NCI-H2196 treated with DMSO at 0.1 percent for 48 hours (cell line): Measurements from ENCODE around the gene SLC43A1.

Experiments
- DNase-seq: peaks from one replicate; lab custom pipeline; 2025; ENCODE audit not compliant: unreplicated experiment; lab: John Stamatoyannopoulos, UW

The SLC43A1 gene

DNA sequence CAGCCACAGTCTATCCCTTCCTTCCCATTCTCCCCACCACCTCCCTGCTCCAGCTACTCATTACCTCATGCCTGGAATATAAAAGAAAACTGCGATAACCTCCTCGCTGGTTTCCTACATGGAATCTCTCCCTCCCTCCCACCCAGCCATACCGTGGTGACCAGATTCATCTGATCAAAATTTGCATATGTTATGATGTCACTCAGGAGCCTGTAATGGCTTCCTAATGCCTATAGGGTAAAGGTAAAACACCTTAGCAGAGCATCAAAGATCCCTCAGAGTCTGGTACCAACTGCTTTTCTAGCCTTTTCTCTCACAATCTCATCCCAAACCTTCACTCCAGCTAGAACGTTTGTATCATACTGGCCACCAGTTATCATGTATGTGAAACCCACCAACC, 35.6 kb downstream of the SLC43A1 start:
- DNase-seq: no peak

DNA sequence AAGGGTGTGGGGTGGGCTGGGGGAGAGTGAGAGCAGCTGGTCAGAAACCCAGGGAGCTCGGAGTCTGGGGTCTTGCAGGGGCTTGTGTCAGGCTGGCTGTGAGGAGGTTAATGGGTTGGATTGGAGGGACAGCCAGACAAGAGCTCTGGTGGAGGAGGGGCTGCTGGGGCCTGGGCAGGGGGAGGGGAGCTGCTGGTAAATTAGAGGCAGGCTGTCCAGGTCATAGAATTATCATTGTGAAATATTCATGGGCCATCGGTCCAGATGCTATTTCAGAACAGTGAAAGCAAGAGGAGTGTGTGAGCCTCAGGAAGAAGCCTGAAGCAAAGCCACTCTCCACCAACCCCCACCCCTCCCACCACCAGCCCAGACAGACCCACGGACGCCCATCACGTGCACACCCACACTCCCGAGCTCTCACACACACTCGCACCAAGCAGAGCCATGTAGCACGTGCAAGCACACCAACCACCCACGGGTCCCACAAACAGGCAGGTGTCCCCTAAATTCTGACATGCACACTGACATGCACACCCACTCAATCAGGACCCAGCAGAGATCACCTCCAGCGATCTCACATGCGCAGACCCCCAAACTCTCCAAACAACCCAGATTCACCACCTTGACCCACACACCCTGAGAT, 36.4 kb downstream of the SLC43A1 start:
- no peak for DNase-seq

GRCh38 chr11:57477507-57478189, 37.9 kb downstream of the SLC43A1 start:
- peak; percentile 20 for DNase-seq

- DNase-seq: no peak
Measured at GRCh38 chr11:57476757-57477506, 38.6 kb downstream of the SLC43A1 start.

DNA sequence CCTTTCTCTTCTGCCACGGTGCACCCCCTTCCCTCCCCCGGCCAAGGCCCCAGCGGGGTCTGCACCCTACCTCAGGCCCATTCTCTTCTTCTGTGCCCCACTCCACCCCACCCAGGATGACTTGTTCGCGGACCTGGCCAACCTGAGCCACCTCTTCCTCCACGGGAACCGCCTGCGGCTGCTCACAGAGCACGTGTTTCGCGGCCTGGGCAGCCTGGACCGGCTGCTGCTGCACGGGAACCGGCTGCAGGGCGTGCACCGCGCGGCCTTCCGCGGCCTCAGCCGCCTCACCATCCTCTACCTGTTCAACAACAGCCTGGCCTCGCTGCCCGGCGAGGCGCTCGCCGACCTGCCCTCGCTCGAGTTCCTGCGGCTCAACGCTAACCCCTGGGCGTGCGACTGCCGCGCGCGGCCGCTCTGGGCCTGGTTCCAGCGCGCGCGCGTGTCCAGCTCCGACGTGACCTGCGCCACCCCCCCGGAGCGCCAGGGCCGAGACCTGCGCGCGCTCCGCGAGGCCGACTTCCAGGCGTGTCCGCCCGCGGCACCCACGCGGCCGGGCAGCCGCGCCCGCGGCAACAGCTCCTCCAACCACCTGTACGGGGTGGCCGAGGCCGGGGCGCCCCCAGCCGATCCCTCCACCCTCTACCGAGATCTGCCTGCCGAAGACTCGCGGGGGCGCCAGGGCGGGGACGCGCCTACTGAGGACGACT, 39.3 kb downstream of the SLC43A1 start:
- no peak for DNase-seq

DNA sequence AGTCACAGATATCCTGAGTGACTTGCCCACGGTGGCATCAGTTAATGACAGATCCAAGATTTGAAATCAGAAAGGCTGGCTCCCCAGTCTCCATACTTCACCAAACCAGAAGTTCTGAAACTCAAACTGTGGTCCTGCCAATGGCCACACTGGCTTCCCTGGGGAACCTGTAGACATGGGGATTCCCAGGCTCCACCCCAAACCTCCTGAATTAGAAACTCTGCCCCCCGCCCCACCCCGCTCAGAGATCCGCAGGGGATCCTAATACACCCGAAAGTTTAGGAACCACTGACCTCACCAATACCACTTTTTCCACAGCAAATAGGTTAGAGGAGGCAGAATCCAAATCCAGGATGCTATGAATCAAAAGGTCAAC, 39.8 kb downstream of the SLC43A1 start:
- no peak for DNase-seq

GRCh38 chr11:57475191-57475590, 40.3 kb downstream of the SLC43A1 start:
- DNase-seq: no peak

GRCh38 chr11:57474803-57475115, 40.7 kb downstream of the SLC43A1 start:
- DNase-seq: no peak

DNA sequence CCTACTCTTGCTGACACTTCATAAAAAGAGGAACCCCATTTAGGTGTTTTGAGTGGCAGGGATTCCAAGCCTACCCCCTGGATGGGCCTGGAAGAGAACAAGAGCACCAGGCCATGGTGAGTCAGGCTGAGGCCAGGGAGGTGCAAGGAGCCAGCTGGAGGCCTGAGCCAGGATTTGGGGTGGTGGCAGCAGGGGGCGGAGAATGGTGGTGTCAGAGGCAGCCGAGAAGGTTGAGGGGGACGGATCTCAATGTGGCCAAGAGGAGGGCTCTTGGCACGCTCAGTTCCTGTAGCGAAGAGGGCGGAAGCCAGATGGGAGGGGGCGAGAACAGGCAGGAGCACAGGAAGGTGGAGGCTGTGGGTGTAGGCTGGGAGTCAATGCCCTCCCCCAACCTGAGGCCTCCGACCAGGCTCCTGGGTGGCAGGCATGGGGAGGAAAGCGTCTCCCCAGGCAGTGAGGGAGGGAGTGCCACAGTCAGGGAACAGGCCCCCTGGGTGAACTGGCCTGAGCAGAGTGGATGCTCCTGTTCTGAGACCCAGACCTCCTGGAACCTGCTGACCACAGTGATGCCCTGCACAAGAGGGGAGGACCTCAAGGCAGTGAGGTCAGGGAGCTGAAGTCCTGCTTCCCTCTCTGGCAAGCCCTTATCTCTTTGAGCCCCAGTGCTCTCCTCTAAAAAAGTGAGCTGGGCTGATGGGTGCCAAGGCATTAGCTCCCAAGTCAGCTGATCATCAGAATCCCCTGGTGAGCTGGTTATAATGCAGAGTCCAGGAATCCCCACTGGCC, 41.3 kb downstream of the SLC43A1 start:
- DNase-seq: no peak

- DNase-seq: no peak
Measured at GRCh38 chr11:57473285-57473841, 42.1 kb downstream of the SLC43A1 start.

DNA sequence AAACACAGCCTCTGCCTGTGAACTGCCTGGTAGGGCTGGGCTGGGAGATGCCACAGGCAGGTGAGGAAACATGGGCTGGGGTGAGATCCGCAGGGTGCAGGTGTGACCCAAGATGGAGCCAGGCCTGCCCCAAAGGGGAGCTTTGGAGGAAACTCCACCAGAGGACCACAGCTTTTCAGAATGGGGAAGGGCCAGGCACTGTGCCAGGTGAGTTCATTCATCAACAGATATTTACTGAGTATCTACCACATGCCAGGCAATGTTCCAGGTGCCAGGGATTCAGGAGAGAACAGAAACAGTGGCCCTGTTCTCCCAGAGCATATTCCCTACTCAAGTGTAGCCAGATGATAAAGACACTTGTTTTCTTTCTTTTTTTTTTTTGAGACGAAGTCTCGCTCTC, 44.0 kb downstream of the SLC43A1 start:
- DNase-seq: no peak

DNA sequence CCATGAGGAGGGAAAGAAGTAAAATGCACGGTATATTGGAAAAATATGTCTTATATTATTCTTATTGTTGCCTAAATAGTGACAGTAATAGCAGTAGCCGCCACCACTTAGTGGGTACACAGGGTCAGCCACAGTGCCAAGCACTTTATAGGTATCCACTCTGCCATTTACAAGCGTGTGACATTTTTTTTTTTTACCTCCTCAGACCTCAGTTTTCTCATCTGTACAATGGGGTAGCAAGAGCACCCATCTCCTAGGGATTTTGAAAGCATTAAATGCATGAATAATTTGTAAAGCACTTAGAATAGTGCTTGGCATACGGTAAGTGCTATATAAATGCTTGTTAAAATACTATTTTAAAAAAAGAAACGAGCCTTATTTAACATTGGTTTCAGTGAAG, 46.2 kb downstream of the SLC43A1 start:
- DNase-seq: no peak

DNA sequence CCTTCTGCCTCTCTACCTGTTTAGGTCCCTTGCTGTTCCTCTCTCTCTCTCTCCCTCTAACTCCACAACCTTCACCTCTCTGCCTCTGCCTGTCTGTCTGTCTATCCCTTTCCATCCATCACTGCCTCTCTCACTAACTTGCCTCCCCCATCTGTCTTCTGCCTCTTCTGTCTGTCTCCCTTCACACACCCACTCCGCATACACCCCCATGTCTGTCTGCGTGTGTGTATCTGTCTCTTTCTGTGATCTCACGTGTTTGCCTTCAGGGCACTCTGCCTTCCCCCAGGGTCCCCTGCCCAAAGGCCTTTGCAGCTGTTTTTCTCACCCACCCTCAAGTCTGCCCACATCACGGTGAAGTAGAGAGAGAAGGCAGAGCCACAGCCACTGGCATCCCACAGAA, 47.2 kb downstream of the SLC43A1 start:
- DNase-seq: no peak

GRCh38 chr11:57467508-57468157, 47.9 kb downstream of the SLC43A1 start:
- DNase-seq: no peak

- no peak for DNase-seq
Measured at GRCh38 chr11:57466680-57467079, 48.8 kb downstream of the SLC43A1 start.

- no peak for DNase-seq
Measured at GRCh38 chr11:57464539-57465181, 50.8 kb downstream of the SLC43A1 start.

DNA sequence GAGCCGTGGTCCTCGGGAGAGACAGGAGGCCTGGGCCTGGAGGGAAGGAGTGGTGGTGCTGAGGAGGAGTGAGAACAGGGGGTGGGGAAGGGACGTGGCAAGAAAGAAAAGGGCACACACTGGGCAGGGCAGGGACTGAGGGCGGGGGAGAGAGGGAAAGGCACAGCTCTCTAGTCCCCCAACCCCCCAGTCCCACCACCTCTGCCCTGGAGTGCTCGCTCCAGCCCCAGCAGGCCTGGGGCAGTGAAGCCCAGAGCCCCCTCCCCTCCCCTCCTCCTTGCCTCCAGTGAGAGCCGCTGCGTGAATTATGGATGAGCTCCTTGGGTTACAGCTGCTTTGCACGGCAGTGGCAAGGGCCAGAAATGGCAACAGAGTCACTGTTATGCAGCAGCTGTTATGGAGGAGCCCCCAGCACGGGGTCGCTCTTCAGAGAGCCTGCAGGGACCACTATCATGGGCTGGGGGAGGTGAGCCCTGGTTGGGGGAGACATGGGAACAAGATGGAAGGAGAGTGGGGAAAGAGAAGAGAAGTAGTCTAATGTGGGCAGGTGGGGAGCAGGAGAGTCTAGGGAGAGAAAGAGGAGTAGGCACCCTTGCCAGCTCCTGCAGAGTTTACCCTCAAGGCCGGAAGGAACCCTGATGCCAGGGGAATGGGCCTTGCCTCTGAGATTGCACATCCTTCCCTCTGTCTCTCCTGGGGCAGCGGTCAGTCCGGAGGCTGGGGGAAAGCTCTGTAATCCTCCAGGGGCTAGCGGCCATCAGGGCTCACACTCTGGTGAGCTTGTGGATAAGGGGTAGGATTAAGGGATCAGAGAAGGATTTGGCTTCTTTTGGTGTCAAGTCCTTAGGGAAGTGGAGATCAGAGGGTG, 51.6 kb downstream of the SLC43A1 start:
- DNase-seq: no peak

DNA sequence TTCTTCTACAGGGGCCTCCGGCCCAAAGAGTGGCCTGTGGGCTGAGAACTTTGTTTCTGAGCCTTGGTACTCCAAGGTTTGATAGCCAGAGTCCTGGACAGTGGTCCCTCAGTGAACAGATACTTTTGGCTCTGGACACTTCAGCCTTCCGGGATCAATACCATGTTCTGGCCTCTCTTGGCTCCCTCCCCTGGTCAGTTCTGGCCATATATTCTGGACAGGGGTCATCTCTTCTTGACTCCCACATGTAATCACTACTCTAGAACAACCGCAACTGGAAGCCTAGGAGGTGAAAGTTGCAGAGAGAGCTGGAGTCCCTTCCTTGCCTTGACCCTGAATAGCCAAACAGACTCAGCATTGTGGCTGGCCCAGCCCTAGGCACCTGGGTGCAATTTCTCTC, 52.9 kb downstream of the SLC43A1 start:
- no peak for DNase-seq
